Stimulated activated effector memory CD8-positive, alpha-beta T cell treated with anti-CD3 and anti-CD28 coated beads, Interleukin-12 subunit alpha, Interleukin-12 subunit beta, amount 100 ng/mL, for 72 hours (primary cell): Measurements from ENCODE around the gene HLCS.

Source experiments
- ATAC-seq: fragments of 150-1000 bp; cut with Tn5 transposase; 2 replicates; pipeline ENCODE4 v1.10.0; 2021
- DNase-seq, 2 donors: peaks; one replicate each; pipeline ENCODE4 v3.0.0; 2021 to 2022; ENCODE audit warnings: low spot score in 2 of 2
- H3K27ac Mint-ChIP-seq: one replicate; pipeline ENCODE4 v1.8.0; 2022; ENCODE audit warnings: mild to moderate bottlenecking, mixed read lengths
- H3K36me3 Mint-ChIP-seq: one replicate; pipeline ENCODE4 v1.8.0; 2022; ENCODE audit warnings: mild to moderate bottlenecking, mixed read lengths
- H3K4me1 Mint-ChIP-seq: one replicate; pipeline ENCODE4 v1.8.0; 2022; ENCODE audit warnings: mixed read lengths
- H3K4me3 Mint-ChIP-seq: one replicate; pipeline ENCODE4 v1.8.0; 2022; ENCODE audit warnings: mild to moderate bottlenecking, mixed read lengths
- H3K9me3 Mint-ChIP-seq: one replicate; pipeline ENCODE4 v1.8.0; 2022; ENCODE audit warnings: mixed read lengths

Gene HLCS

DNA sequence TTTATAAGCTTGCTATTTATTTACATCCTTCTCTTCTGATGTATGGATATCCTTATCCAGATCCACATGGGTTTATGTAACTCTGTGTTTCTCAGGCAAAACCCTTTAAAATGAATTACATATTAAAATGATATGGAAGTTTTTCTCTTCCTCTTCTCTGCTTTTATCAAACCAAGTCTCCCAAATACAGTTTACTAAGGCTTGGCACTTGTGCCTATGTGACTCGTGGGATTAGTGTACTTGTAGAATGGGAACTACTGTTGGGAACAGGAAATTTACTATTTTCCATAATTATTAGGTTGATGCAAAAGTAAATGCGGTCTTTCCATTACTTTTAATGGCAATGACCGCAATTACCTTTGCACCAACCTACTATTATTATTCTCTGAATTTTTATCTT, 252.7 kb downstream of the HLCS start:
- no peak overlapping the region for H3K27ac Mint-ChIP-seq
- ATAC-seq (no peak), DNase-seq (no peak)
- H3K4me1 Mint-ChIP-seq = peaks cover 5% of the 10 kb centered on the region
- H3K36me3 Mint-ChIP-seq = no peaks in the 10 kb centered on the region
- no peak overlapping the region for H3K4me3 Mint-ChIP-seq
- H3K9me3 Mint-ChIP-seq = no peaks in the 10 kb centered on the region

DNA sequence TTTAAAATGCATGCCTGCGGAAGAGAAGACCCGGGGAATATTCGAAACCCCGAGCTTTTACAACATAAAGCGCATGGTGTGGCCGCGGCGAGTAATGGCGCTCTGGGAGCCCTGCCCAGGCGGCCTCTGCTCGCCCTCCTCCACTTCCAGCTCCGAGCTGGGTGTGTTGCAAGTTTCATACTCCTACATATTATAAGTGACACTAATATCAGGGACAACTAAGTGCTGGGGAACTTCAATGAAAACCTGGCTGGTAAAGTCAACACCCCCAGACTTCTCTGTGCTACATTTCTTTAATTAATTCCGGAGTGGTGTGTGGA, 255.8 kb downstream of the HLCS start:
- peaks cover 28% of the 10 kb centered on the region for H3K4me1 Mint-ChIP-seq
- no peak overlapping the region for H3K4me3 Mint-ChIP-seq
- ATAC-seq = no peak
- no peaks in the 10 kb centered on the region for H3K9me3 Mint-ChIP-seq
- no peak for DNase-seq
- H3K36me3 Mint-ChIP-seq = no peaks in the 10 kb centered on the region
- no peak overlapping the region for H3K27ac Mint-ChIP-seq

DNA sequence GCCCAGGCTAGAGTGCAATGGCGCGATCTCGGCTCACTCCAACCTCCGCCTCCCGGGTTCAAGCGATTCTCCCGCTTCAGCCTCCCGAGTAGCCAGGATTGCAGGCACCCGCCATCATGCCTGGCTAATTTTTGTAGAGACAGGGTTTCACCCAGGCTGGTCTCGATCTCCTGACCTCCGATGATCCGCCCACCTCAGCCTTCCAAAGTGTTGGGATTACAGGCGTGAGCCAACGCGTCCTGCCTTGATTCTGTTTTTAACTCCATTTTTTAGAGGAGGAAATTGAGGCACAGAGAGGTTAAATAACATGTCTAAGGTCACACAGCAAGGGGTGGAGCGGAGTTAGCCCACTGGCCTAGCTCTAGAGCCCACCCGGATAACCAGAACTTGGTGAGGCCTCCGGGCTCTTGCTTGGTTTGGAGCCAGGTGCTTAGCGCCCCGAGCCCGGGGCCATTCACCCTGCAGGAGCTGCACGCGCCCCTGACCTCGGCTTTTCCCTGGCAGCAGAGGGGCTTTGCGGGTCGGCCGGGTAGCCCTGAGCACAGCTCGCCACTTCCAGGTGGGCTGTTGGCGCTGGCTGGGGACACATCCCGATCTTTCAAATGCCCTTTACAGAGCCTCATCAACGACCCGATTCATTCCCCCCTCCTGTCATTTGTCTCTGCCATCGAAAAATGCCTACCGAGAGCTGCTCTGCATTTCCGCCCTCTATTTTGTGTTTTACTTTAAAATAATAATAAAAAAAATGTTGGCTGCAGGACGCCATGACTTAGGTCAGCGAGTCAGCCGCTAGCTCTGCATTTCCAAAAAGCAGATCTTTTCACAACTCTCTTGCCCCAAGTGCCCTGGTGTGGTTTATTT, 256.4 kb downstream of the HLCS start:
- Mint-ChIP-seq H3K4me1 (peaks cover 34% of the 10 kb centered on the region), H3K36me3 (no peaks in the 10 kb centered on the region), H3K27ac (no peak overlapping the region), H3K4me3 (peak overlapping the region; percentile 27), H3K9me3 (no peaks in the 10 kb centered on the region)
- ATAC-seq (no peak), DNase-seq (no peak)

DNA sequence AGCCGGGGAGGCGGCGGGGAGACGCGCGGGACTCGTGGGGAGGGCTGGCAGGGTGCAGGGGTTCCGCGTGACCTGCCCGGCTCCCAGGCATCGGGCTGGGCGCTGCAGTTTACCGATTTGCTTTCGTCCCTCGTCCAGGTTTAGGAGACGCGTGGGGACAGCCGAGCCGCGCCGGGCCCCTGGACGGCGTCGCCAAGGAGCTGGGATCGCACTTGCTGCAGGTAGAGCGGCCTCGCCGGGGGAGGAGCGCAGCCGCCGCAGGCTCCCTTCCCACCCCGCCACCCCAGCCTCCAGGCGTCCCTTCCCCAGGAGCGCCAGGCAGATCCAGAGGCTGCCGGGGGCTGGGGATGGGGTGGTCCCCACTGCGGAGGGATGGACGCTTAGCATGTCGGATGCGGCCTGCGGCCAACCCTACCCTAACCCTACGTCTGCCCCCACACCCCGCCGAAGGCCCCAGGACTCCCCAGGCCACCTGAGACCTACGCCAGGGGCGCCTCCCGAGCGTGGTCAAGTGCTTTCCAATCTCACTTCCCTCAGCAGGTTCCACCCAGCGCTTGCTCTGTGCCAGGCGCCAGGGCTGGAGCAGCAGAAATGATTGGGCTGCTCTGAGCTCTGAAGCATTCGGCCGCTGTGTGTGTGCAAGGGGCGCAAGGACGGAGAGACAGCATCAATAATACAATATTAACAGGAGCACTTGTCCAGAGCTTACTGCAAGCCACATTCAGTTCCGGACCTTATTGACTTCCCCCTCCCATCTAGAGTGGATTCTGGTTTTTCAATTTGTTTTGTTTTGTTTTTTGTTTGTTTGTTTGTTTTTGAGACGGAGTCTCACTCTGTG, 257.2 kb downstream of the HLCS start:
- no peak for ATAC-seq

DNA sequence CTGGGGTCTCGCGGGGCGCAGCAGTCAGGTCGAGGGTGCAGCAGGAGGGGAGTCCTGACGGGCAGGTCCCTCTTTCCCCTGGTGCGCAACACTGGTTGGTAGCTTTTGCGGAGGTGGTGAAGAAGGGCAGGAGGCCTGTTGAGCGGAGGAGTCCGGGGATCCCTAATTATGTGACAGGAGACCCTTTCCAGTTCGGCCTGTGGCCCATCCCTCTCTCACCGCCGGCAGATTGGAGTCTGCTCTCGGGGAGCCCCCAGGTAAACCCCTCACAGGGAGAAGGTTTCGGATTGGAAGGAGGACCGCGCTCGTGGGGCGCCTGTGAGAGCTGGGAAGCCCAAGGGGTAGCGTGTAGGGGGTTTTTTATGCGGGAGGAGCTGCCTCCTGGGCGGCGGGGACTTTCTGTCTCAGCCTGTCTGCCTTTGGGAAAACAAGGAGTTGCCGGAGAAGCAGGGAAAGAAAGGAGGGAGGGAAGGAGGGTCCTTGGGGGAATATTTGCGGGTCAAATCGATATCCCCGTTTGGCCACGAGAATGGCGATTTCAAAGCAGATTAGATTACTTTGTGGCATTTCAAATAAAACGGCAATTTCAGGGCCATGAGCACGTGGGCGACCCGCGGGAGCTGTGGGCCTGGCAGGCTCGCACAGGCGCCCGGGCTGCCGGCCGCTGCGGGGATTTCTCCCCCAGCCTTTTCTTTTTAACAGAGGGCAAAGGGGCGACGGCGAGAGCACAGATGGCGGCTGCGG, 258.0 kb downstream of the HLCS start:
- no peaks in the 10 kb centered on the region for H3K36me3 Mint-ChIP-seq
- H3K4me3 Mint-ChIP-seq = peak overlapping the region; percentile 46
- DNase-seq (peak in 1 of 2 donors; percentile 51), ATAC-seq (no peak)
- no peak overlapping the region for H3K27ac Mint-ChIP-seq
- peaks cover 45% of the 10 kb centered on the region for H3K4me1 Mint-ChIP-seq
- H3K9me3 Mint-ChIP-seq = no peaks in the 10 kb centered on the region

More for the DNA sequence above, 257.2 kb downstream of the HLCS start:
- no peak for DNase-seq
- Mint-ChIP-seq H3K4me1 (peaks cover 42% of the 10 kb centered on the region), H3K9me3 (no peaks in the 10 kb centered on the region), H3K27ac (no peak overlapping the region), H3K36me3 (no peaks in the 10 kb centered on the region), H3K4me3 (peak overlapping the region; percentile 46)

DNA sequence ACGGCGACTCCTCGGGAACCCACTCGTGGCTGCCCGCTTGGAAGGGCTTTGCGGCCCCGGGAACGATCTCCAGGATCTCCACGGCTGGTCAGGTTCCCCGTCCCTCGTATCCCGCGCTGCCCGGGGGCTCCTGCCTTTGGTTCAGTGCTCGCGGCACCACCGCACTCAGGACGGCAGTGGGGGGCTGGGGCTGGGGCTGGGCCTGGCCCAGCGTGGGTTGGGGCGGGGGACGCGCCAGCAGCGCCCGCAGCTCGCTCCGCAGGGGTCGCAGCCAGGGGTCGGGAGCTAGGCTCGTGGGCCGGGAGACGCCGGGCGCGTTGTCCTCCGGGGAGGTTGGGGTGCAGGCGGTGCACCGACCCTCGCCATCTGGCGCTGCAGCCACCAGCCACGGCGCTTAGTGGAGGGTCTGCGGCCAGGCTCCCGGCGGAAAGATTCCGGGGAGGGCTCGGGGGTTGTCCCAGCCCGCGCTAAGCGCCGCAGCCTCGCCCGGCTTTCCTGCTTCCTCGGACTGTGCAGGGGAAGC, 258.6 kb downstream of the HLCS start:
- Mint-ChIP-seq H3K36me3 (no peaks in the 10 kb centered on the region), H3K9me3 (no peaks in the 10 kb centered on the region), H3K27ac (no peak overlapping the region), H3K4me1 (peaks cover 45% of the 10 kb centered on the region), H3K4me3 (peak overlapping the region; percentile 46)
- no peak for DNase-seq
- ATAC-seq = no peak

DNA sequence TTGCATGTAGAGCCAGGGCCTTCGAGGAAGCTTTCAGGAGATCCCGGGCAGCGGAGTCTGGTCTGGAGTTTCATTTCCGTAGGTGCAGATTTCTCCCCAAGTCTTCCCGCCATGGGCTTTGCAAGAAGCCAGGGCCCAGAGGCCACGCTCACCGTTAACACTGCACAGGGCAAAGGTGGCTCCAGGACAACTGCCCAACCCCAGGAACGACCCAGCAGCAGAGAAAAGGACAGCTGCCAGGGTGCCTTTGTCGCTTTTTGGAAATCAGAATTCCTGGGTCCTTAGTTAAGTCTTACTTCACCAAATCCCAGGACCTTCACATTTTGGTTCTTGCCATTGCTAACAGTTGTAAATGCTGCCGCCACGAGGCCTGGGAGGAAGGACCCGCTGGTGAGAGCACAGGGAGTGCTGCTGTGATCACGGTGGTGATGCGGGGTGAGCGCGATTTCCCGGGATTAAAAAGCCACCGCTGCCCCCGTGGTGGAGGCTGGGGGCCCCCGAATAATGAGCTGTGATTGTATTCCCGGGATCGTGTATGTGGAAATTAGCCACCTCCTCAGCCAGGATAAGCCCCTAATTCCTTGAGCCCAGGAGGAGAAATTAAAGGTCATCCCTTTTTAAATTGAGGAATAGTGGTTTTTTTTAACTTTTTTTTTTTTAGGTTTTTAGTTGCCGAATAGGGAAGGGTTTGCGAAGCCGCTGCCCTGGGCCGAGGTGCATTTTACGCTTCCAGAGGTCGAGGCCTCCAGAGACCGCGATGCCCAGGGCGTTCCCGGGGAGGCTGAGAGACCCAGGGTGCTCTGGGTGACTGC, 259.3 kb downstream of the HLCS start:
- no peak for ATAC-seq
- H3K27ac Mint-ChIP-seq = no peak overlapping the region
- no peaks in the 10 kb centered on the region for H3K9me3 Mint-ChIP-seq
- no peak for DNase-seq
- no peaks in the 10 kb centered on the region for H3K36me3 Mint-ChIP-seq
- no peak overlapping the region for H3K4me3 Mint-ChIP-seq
- peaks cover 45% of the 10 kb centered on the region for H3K4me1 Mint-ChIP-seq

DNA sequence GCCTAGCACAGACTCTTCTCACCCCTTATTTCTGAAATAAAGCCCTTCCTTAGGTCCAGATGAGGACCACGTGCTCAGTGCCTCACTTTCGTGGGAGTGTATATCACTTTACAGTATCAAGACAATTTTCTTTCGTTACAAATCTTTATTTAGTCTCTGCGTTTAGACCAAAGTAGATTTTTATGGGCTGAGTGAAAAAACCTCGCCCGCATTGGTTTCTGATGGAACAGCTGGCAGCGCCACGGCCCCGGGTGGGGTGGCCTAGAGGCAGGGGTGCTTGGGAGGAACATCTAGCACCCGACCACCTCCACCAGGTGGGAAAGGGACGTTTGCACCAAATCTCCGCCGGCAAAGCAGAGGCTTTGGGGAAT, 260.0 kb downstream of the HLCS start:
- no peak for ATAC-seq
- H3K9me3 Mint-ChIP-seq = no peaks in the 10 kb centered on the region
- DNase-seq = no peak
- H3K36me3 Mint-ChIP-seq = no peaks in the 10 kb centered on the region
- no peak overlapping the region for H3K27ac Mint-ChIP-seq
- H3K4me1 Mint-ChIP-seq = peaks cover 45% of the 10 kb centered on the region
- H3K4me3 Mint-ChIP-seq = no peak overlapping the region

DNA sequence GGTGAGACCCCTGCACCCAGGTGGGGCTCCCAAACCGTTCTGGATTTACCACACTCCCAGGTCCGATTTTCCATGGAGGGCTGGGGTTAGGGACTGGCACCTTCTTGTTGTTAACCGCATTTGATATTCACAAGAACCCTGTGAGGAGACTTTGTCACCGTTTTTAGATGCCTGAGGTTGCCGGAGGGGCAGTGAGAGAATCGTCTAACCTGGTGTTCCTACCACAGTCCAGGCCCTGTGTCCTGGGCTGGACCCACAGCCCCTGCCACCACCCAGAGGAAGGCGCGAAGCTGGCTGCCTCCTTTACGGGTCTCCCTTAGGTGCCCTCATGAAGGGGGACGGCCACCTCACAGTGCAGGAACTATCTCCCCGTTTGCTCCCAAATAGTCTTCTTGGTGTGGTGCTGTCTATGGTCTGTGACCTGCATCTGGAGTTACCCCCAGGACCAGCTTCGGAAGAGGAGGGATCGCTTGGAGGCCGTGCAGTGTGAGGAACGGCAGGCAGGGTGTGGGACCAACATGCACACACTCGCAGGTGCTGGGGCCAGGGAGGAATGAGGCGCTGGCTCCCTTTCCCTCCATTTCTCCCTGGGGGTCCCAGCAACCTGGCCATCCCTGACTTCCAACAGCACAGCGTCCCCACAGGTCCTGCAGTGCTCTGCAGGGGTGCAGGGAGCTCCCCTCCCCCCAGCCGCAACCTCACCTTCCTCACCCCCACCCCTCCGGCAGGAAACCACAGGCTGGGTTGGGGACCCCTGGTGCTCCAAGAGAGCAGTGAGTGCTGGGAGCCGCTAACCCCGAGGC, 260.6 kb downstream of the HLCS start:
- Mint-ChIP-seq H3K27ac (no peak overlapping the region), H3K4me3 (no peak overlapping the region), H3K9me3 (no peaks in the 10 kb centered on the region), H3K4me1 (peaks cover 45% of the 10 kb centered on the region), H3K36me3 (no peaks in the 10 kb centered on the region)
- ATAC-seq (no peak), DNase-seq (peak in 1 of 2 donors; percentile 50)

DNA sequence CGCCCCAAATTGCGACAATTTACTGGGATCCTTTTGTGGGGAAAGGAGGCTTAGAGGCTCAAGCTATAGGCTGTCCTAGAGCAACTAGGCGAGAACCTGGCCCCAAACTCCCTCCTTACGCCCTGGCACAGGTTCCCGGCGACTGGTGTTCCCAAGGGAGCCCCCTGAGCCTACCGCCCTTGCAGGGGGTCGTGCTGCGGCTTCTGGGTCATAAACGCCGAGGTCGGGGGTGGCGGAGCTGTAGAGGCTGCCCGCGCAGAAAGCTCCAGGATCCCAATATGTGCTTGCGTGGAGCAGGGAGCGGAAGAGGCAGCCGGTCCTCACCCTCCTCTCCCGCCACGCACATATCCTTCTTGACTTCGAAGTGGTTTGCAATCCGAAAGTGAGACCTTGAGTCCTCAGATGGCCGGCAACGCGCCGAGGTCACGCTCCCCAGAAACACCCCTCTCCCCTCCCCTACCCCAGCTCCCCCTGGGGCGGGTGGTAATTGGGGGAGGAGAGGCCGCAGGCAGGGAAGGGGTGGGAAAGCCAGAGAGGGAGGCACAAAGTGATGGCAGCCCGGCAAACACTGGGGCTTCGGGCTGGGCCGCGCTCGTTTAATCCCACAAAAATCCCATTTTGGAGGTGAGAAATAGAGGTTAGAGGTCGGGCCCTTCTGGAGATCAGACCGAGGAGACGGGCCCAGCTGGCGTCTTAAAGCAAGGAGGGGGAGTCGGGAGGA, 261.4 kb downstream of the HLCS start:
- no peak for DNase-seq
- no peak for ATAC-seq
- Mint-ChIP-seq H3K4me3 (peak overlapping the region; percentile 32), H3K9me3 (no peaks in the 10 kb centered on the region), H3K4me1 (peaks cover 51% of the 10 kb centered on the region), H3K27ac (no peak overlapping the region), H3K36me3 (no peaks in the 10 kb centered on the region)

DNA sequence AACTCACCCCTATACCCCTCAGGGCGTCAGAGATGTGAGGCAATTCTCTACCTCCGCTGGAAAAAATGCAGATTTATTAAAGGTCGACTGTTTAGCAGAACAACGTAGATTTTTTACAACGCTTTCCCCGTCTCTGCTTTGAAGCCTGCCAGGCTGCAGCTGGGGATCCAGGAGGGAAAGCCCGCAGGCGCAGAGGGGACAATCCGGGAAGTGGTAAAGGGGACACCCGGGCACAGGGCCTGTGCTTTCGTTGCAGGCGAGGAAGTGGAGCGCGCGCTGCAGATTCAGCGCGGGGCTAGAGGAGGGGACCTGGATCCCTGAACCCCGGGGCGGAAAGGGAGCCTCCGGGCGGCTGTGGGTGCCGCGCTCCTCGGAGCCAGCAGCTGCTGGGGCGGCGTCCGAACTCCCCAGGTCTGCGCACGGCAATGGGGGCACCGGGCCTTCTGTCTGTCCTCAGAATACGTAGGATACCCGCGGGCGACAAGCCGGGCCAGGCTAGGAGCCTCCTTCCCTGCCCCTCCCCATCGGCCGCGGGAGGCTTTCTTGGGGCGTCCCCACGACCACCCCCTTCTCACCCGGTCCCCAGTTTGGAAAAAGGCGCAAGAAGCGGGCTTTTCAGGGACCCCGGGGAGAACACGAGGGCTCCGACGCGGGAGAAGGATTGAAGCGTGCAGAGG, 262.1 kb downstream of the HLCS start:
- H3K9me3 Mint-ChIP-seq = no peaks in the 10 kb centered on the region
- ATAC-seq = no peak
- peak overlapping the region; percentile 32 for H3K4me3 Mint-ChIP-seq
- H3K36me3 Mint-ChIP-seq = no peaks in the 10 kb centered on the region
- peak in 1 of 2 donors; percentile 49 for DNase-seq
- peaks cover 51% of the 10 kb centered on the region for H3K4me1 Mint-ChIP-seq
- H3K27ac Mint-ChIP-seq = no peak overlapping the region

DNA sequence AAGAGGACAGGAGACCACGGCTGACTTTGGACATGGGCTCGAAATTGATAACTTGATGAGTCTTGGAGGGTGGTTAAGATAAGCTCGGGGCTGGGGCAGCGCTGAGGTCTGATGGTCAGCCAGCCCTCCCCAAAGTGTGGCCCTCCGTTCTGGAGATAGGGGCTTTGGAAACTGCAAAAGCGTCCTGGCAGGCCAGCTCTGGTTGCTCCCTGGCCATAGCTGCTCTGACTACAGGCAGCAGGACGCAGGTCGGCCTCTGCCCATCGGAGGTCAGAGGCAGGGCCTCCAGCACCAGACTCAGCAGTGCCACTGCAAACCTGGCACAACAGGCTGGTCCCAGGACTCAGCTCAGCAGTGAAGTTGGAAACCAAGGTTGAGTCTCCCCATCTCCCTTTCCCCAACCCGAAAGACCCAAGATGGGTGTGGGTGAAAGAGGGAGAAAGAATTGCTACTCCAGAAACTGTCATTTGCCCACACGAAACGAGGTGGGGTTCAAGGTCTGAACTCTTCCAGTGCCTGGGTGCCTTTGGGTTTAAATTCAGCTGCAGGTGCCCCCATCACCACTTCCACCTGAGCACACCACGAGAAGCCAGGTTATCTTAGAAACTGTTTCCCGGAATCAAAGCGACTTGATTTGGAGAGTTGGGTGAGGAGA, 262.7 kb downstream of the HLCS start:
- H3K9me3 Mint-ChIP-seq = no peaks in the 10 kb centered on the region
- H3K4me1 Mint-ChIP-seq = peaks cover 48% of the 10 kb centered on the region
- H3K27ac Mint-ChIP-seq = no peak overlapping the region
- H3K36me3 Mint-ChIP-seq = no peaks in the 10 kb centered on the region
- DNase-seq (peak in 1 of 2 donors; percentile 53), ATAC-seq (no peak)
- no peak overlapping the region for H3K4me3 Mint-ChIP-seq

DNA sequence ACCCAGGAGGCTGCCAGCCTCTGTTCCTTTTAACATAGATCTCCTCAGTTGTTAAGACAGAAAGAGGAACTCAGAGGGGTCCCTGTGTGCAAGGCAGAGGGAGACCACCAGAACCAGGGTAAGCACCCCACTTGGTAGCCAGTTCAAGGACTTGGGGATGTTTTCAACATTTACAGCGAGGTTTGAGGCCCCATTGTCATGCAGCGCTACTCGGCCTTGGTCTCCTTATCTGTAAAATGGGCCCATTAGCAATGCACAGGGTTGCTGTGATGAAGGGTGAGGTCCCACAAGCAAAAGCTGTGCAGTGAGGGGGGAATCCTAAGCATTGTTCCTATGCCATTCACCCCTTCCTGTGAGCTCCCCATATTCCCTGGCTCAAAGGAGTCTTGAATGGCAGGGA, 263.3 kb downstream of the HLCS start:
- no peak for ATAC-seq
- Mint-ChIP-seq H3K9me3 (no peaks in the 10 kb centered on the region), H3K4me3 (no peak overlapping the region), H3K27ac (no peak overlapping the region), H3K4me1 (peaks cover 43% of the 10 kb centered on the region), H3K36me3 (no peaks in the 10 kb centered on the region)
- no peak for DNase-seq
